B cell (primary cell): Measurements from ENCODE around the gene SLC9A7. TPM values are rescaled to one million over a fixed set of nuclear protein-coding genes. Genes with fewer than 3 reads are reported as not detected.
A peak's percentile ranks its signal among the peaks of the same experiment; 100 is the strongest.

Experiments used
- ATAC-seq: fragments of 200-7000 bp; cut with Tn5 transposase; one replicate; pipeline ENCODE4 v1.10.0; 2021; ENCODE audit warnings: low read depth, mild to moderate bottlenecking, moderate number of reproducible peaks, moderate library complexity
- CTCF ChIA-PET: fragments of 350-600 bp; sonication (Branson Sonifier 250); formaldehyde crosslinking; loops from one replicate; lab custom pipeline; 2021; ENCODE audit warnings: antibody characterized with exemption, inconsistent platforms; lab: Charles Lee
- POLR2A ChIA-PET: fragments of 350-600 bp; sonication (Branson Sonifier 250); formaldehyde crosslinking; loops from one replicate; lab custom pipeline; 2021; ENCODE audit warnings: antibody characterized with exemption; lab: Charles Lee
- DNase-seq: peaks from one replicate; pipeline ENCODE4 v3.0.0; 2013
- H2AFZ ChIP-seq: 2 replicates; pipeline ENCODE4 v1.6.1; 2012; ENCODE audit warnings: mild to moderate bottlenecking, low read depth, low read length; ENCODE audit not compliant: insufficient read depth, poor library complexity, severe bottlenecking
- H3K27ac ChIP-seq, 2 donors: 1 replicate in 1 of 2; 2 replicates in 1 of 2; pipeline ENCODE4 v1.5.1; 2012 to 2013; ENCODE audit warnings: low read length in 2 of 2, mild to moderate bottlenecking in 2 of 2, moderate library complexity in 1 of 2
- H3K27me3 ChIP-seq, 4 experiments: fragments of 200-600 bp in 1 of 4; sonication (generic) in 1 of 4; replicated peaks in 1 of 4; 1 replicate in 2 of 4; 2 replicates in 2 of 4; pipeline versions ENCODE4 v1.6.1 to v1.7.0; 2013 to 2016; ENCODE audit warnings: low read length in 3 of 4, mild to moderate bottlenecking in 2 of 4, mixed read lengths in 1 of 4, moderate library complexity in 1 of 4; ENCODE audit not compliant: insufficient read depth in 4 of 4, control insufficient read depth in 3 of 4; ENCODE audit errors: control extremely low read depth in 1 of 4
- H3K36me3 ChIP-seq, 2 experiments: replicated peaks in 1 of 2; 1 replicate in 1 of 2; 2 replicates in 1 of 2; pipeline versions ENCODE4 v1.6.1 to v1.7.1; 2013; ENCODE audit warnings: low read length in 1 of 2; ENCODE audit not compliant: insufficient read depth in 2 of 2, control insufficient read depth in 1 of 2; ENCODE audit errors: control extremely low read depth in 1 of 2, extremely low read depth in 1 of 2
- H3K4me1 ChIP-seq, 2 donors: fragments of 200-600 bp in 1 of 2; sonication (generic) in 1 of 2; 1 replicate in 1 of 2; 2 replicates in 1 of 2; pipeline versions ENCODE4 v1.5.1 to v1.6.1; 2013 to 2017; ENCODE audit warnings: low read length in 2 of 2; ENCODE audit not compliant: control insufficient read depth in 2 of 2, insufficient read depth in 2 of 2
- H3K4me2 ChIP-seq: replicated peaks from 2 replicates; pipeline ENCODE3; 2012; ENCODE audit warnings: mild to moderate bottlenecking, low read depth, low read length; ENCODE audit not compliant: poor library complexity, severe bottlenecking
- H3K4me3 ChIP-seq, 5 experiments: fragments of 200-600 bp in 1 of 5; sonication (generic) in 1 of 5; 1 replicate in 3 of 5; 2 replicates in 2 of 5; pipeline versions ENCODE4 v1.5.1 to v1.7.0; 2011 to 2016; ENCODE audit warnings: low read length in 4 of 5, mild to moderate bottlenecking in 4 of 5, low read depth in 2 of 5, control low read depth in 1 of 5, moderate library complexity in 1 of 5; ENCODE audit not compliant: insufficient read depth in 1 of 5; ENCODE audit errors: control extremely low read depth in 1 of 5, extremely low read depth in 1 of 5
- H3K79me2 ChIP-seq: fragments of 200-600 bp; sonication (generic); one replicate; pipeline ENCODE4 v1.6.0; 2016; ENCODE audit warnings: low read length; ENCODE audit not compliant: control insufficient read depth, insufficient read depth
- H3K9ac ChIP-seq: fragments of 200-600 bp; sonication (generic); 2 replicates; pipeline ENCODE4 v1.6.1; 2017; ENCODE audit warnings: mild to moderate bottlenecking, low read length, moderate library complexity
- H3K9me3 ChIP-seq, 3 donors: one replicate each; pipeline versions ENCODE4 v1.6.1 to v1.7.1; 2013; ENCODE audit warnings: low read length in 2 of 3; ENCODE audit not compliant: control insufficient read depth in 2 of 3, insufficient read depth in 1 of 3; ENCODE audit errors: control extremely low read depth in 1 of 3
- H4K20me1 ChIP-seq: 2 replicates; pipeline ENCODE4 v1.6.0; 2012; ENCODE audit warnings: mild to moderate bottlenecking, low read length; ENCODE audit not compliant: insufficient read depth, control insufficient read depth, poor library complexity, severe bottlenecking
- H3K27ac Mint-ChIP-seq: one replicate; pipeline ENCODE4 v1.8.0; 2021; ENCODE audit warnings: mixed read lengths
- H3K27me3 Mint-ChIP-seq: one replicate; pipeline ENCODE4 v1.8.0; 2021; ENCODE audit warnings: mixed read lengths
- H3K4me1 Mint-ChIP-seq: one replicate; pipeline ENCODE4 v1.8.0; 2021; ENCODE audit warnings: mixed read lengths
- H3K4me3 Mint-ChIP-seq: one replicate; pipeline ENCODE4 v1.8.0; 2021; ENCODE audit warnings: mixed read lengths
- H3K9me3 Mint-ChIP-seq: one replicate; pipeline ENCODE4 v1.8.0; 2022; ENCODE audit warnings: mixed read lengths; ENCODE audit not compliant: insufficient read depth
- CTCF ChIP-seq: fragments of 200-600 bp; IDR thresholded peaks from one replicate; pipeline ENCODE4 v1.8.0; 2022; ENCODE audit warnings: antibody characterized with exemption, mild to moderate bottlenecking
- EZH2 ChIP-seq: IDR thresholded peaks from 2 replicates; pipeline ENCODE4 v1.6.1; 2012; ENCODE audit warnings: borderline replicate concordance, low read depth, mild to moderate bottlenecking, moderate library complexity, low read length; ENCODE audit not compliant: insufficient read depth, poor library complexity, severe bottlenecking
- WGBS: methylation state at CpG from one replicate; pipeline ENCODE4 v1.1.5; 2013; ENCODE audit warnings: missing lambda C conversion rate; ENCODE audit not compliant: insufficient coverage; 5-methylcytosine and 5-hydroxymethylcytosine counted together
- intact Hi-C: fragments of 100-400 bp; cut with micrococcal nuclease; formaldehyde crosslinking; loops from one replicate; pipeline ENCODE4 v1.10.0; 2022
- polyA plus RNA-seq: library from polyadenylated mRNA; depleted of rRNA; stranded (reverse); fragments of >200 nt; gene quantifications from 2 replicates; pipeline ENCODE4 v1.2.3, GENCODE V29; 2012
- total RNA-seq, 2 donors: library from RNA; stranded (reverse); fragments of 120-200 nt in 1 of 2; gene quantifications; 1 replicate in 1 of 2; 2 replicates in 1 of 2; pipeline versions ENCODE4 v1.2.3 to v1.2.4, GENCODE V29; 2013 to 2022

SLC9A7 gene
- total and polyA plus RNA-seq, 2 donors (not counting 1 experiment from before 2014, with no cell fraction given), result 24.9 to 53.2 TPM

GRCh38 chrX:46627711-46628419 lies 131.1 kb downstream of the SLC9A7 start:
- Histone ChIP-seq H2AFZ (no peak overlapping the region), H3K4me2 (peak overlapping the region; percentile 20), H3K27me3 (no peaks in the 10 kb centered on the region), H4K20me1 (no peaks in the 10 kb centered on the region), H3K4me1 (peaks cover 34 to 37% of the 10 kb centered on the region in 2 donors), H3K27ac (peak overlapping the region; percentile 43 to 72), H3K9ac (no peak overlapping the region), H3K79me2 (no peaks in the 10 kb centered on the region), H3K4me3 (no peak overlapping the region), H3K9me3 (no peaks in the 10 kb centered on the region), H3K36me3 (peaks cover 1 to 28% of the 10 kb centered on the region in 2 experiments)
- ATAC-seq (no peak), DNase-seq (peak; percentile 22)
- H3K27me3 Mint-ChIP-seq, result no peaks in the 10 kb centered on the region
- intact Hi-C loops, result loop anchor here (5.0 kb wide), 1 partner anchor 56 kb away; the partner anchor contains the start of gene CHST7
- ChIA-PET CTCF (interaction anchor here (1.2 to 1.4 kb wide), 2 partner anchors 55 to 169 kb away, joined by 3 read pairs; no protein-coding TSS in a partner anchor), POLR2A (no interaction called here)
- TF ChIP-seq EZH2 (no peak), CTCF (no peak)
- H3K9me3 Mint-ChIP-seq, result no peaks in the 10 kb centered on the region
- peaks cover 40% of the 10 kb centered on the region for H3K4me1 Mint-ChIP-seq
- H3K27ac Mint-ChIP-seq, result peak overlapping the region; percentile 89
- WGBS, result 20% methylated on average over 1 of the region's 10 CpGs
- H3K4me3 Mint-ChIP-seq, result peak overlapping the region; percentile 51

GRCh38 chrX:46627062-46627461 lies 131.9 kb downstream of the SLC9A7 start:
- no peaks in the 10 kb centered on the region for H3K27me3 Mint-ChIP-seq
- DNase-seq (no peak), ATAC-seq (no peak)
- Histone ChIP-seq H3K4me3 (no peak overlapping the region), H3K9ac (no peak overlapping the region), H3K79me2 (no peaks in the 10 kb centered on the region), H3K4me1 (peaks cover 34 to 37% of the 10 kb centered on the region in 2 donors), H4K20me1 (no peaks in the 10 kb centered on the region), H3K36me3 (peaks cover 1 to 30% of the 10 kb centered on the region in 2 experiments), H3K27ac (peak overlapping the region; percentile 29 to 53), H3K9me3 (no peaks in the 10 kb centered on the region), H3K4me2 (no peak overlapping the region), H2AFZ (no peak overlapping the region), H3K27me3 (no peaks in the 10 kb centered on the region)
- intact Hi-C loops, result loop anchor here (5.0 kb wide), 1 partner anchor 55 kb away; the partner anchor contains the start of gene CHST7
- peak overlapping the region; percentile 76 for H3K27ac Mint-ChIP-seq
- CTCF ChIA-PET, result no interaction called here
- TF ChIP-seq CTCF (no peak), EZH2 (no peak)
- no peaks in the 10 kb centered on the region for H3K9me3 Mint-ChIP-seq
- H3K4me3 Mint-ChIP-seq, result peak overlapping the region; percentile 48
- POLR2A ChIA-PET, result interaction anchor here (0.8 kb wide), 1 partner anchor 52 kb away, joined by 4 read pairs; no protein-coding TSS in a partner anchor
- H3K4me1 Mint-ChIP-seq, result peaks cover 40% of the 10 kb centered on the region
- no CpG with 5 or more reads among the region's 4 CpGs for WGBS
